Measurements from ENCODE around the gene SUMO2. TPM values are rescaled to one million over a fixed set of nuclear protein-coding genes. Genes with fewer than 3 reads are reported as not detected.

Gene SUMO2
- total and polyA plus RNA-seq, 11 donors, result 47.1 to 277 (median 201) TPM

DNA sequence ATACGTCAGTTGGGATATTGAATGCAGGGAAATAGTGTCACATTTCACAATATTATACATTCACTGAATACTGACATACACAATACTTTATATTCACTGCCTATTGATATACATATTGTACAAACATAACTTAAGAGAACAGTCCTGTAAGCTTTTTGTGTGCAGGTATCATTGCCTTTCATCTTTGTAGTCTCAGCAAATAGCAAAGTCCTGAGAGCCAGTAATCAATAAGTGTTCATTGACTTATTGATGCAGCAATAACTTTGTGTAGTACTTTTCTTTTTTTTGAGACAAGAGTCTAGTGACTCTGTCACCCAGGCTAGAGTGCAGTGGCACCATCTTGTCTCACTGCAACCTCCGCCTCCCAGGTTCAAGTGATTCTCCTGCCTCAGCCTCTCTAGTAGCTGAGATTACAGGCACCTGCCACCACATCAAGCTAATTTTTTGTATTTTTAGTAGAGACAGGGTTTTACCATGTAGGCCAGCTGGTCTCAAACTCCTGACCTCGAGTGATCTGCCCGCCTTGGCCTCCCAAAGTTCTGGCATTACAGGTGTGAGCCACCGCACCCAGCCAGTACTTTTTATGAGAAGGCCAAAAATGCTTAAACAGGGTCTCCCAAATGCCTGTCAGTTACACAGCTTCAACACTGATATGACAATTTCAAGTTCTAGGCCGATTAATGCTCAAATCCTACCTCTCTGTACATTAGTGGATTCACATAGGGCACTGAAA, 17.3 kb upstream of the SUMO2 start:
- intact Hi-C loops (cut with DNase I), result loop anchor here in 9 of 10 donors (2.0 to 10.0 kb wide), 8 partner anchors 83 to 239 kb away; no protein-coding TSS in a partner anchor
- no peak for ATAC-seq
- WGBS, 4 donors, result 92 to 94% (median 93%) methylated on average over 6 of the region's 6 CpGs

DNA sequence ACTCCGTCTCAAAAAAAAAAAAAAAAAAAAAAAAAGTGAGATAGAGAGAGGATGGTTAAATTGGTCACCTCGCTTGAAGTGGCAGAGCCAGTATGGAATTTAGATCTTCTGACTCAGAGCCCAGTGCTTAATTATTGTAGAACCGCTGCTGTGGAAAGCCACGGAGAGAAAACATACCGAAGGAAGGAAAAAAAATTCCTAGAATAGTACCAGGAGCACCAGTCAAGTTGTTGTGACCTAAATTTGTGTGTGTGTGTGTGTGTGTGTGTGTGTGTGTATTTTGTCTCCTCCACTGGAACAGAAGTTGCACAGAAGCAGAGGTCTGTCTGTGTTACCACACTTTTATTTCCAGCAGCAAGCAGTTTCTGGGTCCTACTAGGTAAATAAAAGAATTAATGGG, 12.1 kb upstream of the SUMO2 start:
- WGBS, 4 donors, result 75 to 85% (median 83%) methylated on average over 4 of the region's 5 CpGs
- no peaks in the 10 kb centered on the region for H3K27me3 ChIP-seq
- no peaks in the 10 kb centered on the region for H3K9me3 ChIP-seq
- no peaks in the 10 kb centered on the region for H3K36me3 ChIP-seq
- no peak overlapping the region for H3K27ac ChIP-seq
- intact Hi-C loops (cut with DNase I), result loop anchor here in 1 of 10 donors (5.0 kb wide), 1 partner anchor 233 kb away; no protein-coding TSS in a partner anchor
- ATAC-seq, result no peak
- TF ChIP-seq, protein P1, sequence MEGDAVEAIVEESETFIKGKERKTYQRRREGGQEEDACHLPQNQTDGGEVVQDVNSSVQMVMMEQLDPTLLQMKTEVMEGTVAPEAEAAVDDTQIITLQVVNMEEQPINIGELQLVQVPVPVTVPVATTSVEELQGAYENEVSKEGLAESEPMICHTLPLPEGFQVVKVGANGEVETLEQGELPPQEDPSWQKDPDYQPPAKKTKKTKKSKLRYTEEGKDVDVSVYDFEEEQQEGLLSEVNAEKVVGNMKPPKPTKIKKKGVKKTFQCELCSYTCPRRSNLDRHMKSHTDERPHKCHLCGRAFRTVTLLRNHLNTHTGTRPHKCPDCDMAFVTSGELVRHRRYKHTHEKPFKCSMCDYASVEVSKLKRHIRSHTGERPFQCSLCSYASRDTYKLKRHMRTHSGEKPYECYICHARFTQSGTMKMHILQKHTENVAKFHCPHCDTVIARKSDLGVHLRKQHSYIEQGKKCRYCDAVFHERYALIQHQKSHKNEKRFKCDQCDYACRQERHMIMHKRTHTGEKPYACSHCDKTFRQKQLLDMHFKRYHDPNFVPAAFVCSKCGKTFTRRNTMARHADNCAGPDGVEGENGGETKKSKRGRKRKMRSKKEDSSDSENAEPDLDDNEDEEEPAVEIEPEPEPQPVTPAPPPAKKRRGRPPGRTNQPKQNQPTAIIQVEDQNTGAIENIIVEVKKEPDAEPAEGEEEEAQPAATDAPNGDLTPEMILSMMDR (IDR thresholded peaks at IDR 0.05), result no peak
- TF ChIP-seq POLR2A (IDR thresholded peaks at IDR 0.05), result no peak
- no peak overlapping the region for H3K4me3 ChIP-seq
- no peaks in the 10 kb centered on the region for H3K4me1 ChIP-seq
- no peak for DNase-seq

More for the DNA sequence above, 17.3 kb upstream of the SUMO2 start:
- Histone ChIP-seq H3K27ac (no peak overlapping the region), H3K4me1 (peaks cover 0 to 11% (median 6%) of the 10 kb centered on the region in 12 donors), H3K4me3 (no peak overlapping the region), H3K27me3 (no peaks in the 10 kb centered on the region), H3K9me3 (no peaks in the 10 kb centered on the region), H3K36me3 (no peaks in the 10 kb centered on the region)
- no peak for DNase-seq
- TF ChIP-seq POLR2A (IDR thresholded peaks at IDR 0.05), result no peak
- TF ChIP-seq, protein P1 (IDR thresholded peaks at IDR 0.05), result no peak

DNA sequence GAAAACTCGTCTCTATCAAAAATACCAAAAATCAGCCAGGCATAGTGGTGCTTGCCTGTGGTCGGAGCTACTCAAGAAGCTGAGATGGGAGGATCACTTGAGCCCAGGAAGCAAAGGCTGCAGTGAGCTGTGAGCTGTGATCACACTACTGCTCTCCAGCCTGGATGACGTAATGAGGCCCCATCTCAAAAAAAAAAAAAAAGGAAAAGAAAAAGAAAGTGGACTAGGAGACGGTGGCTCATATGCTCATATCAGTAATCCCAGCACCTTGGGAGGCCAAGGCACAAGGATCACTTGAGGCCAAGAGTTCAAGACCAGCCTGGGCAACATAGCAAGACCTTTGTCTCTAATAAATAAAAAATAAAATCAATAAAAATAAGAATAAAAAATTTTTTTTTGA, 8.8 kb upstream of the SUMO2 start:
- DNase-seq, result no peak

DNA sequence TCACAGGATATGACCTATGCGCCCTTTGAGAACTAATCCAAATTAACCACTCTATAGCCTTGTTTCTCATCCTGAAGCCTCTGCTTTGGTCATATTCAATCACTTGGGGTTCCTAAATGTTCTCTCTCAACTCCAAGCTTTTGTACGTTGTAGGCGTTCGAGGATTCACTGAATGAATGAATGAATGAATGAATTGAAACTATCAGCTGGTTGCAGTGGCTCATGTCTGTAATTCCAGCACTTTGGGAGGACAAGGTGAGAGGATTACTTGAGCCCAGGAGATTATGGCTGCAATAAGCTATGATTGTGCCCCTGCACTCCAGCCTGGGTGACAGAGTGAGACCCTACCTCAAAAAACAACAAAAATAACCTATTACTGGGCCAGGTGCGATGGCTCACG, 5.9 kb upstream of the SUMO2 start:
- Histone ChIP-seq H3K36me3 (no peaks in the 10 kb centered on the region), H3K27ac (no peak overlapping the region), H3K4me3 (no peak overlapping the region), H3K9me3 (no peaks in the 10 kb centered on the region), H3K27me3 (no peaks in the 10 kb centered on the region), H3K4me1 (peaks cover 0 to 12% (median 0%) of the 10 kb centered on the region in 12 donors)
- TF ChIP-seq, protein P1 (IDR thresholded peaks at IDR 0.05), result no peak
- no peak for TF ChIP-seq POLR2A (IDR thresholded peaks at IDR 0.05)
- WGBS, 4 donors, result 87 to 96% (median 90%) methylated on average over 6 of the region's 6 CpGs
- DNase-seq (no peak), ATAC-seq (no peak)
- intact Hi-C loops (cut with DNase I), result loop anchor here in 1 of 10 donors (10.0 kb wide), 1 partner anchor 204 kb away; the partner anchor contains the start of gene CDR2L

More for the DNA sequence above, 8.8 kb upstream of the SUMO2 start:
- WGBS, 4 donors, result 64 to 72% (median 71%) methylated on average over 4 of the region's 4 CpGs
- Histone ChIP-seq H3K27ac (no peak overlapping the region), H3K4me1 (peaks cover 0 to 9% (median 0%) of the 10 kb centered on the region in 12 donors), H3K9me3 (no peaks in the 10 kb centered on the region), H3K36me3 (no peaks in the 10 kb centered on the region), H3K27me3 (no peaks in the 10 kb centered on the region), H3K4me3 (no peak overlapping the region)
- intact Hi-C loops (cut with DNase I), result no loop called here
- TF ChIP-seq, protein P1 (IDR thresholded peaks at IDR 0.05), result no peak
- no peak for TF ChIP-seq POLR2A (IDR thresholded peaks at IDR 0.05)
- ATAC-seq, result no peak
